ENCODE data around the gene FEZF2. TPM values are rescaled to one million over a fixed set of nuclear protein-coding genes. Genes with fewer than 3 reads are reported as not detected.

The FEZF2 gene
- polyA plus RNA-seq, 2 of the 4 experiments (the other 2 are of a cell fraction), result not detected

DNA sequence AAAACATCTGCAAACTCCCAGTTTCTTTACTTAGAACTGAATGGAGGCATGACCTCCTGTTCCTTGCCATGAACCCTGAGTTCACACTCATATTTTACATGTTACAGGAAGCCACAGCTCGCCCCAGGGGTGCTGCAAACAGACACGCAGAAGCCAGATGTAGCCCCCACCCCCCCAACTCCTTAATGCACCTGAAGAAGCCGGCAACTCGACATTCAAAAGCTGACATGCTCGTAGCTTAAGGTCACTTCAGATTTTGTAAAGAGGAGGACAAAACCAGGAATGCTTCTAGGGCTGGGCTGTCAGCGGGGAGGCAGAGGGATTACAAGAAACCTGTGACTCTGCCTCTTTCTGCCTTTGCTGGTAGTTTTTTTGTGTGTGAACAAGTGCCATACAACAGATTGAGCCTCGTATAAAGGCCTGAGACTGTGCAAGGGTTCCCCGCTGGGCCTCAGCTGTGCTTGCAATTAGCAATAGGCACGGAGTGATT is 42.0 kb upstream of the FEZF2 start:
- DNase-seq (ENCODE audit: low read depth in 1 of 2, low spot score in 1 of 2), result no peak
- CTCF ChIA-PET, result interaction anchor here (0.9 kb wide), 1 partner anchor 9 kb away, joined by 3 read pairs; no protein-coding TSS in a partner anchor
- no peaks in the 10 kb centered on the region for H3K4me1 ChIP-seq
- no peak for ATAC-seq
- 50% methylated on average over 6 of the region's 9 CpGs for WGBS (ENCODE audit: missing lambda C conversion rate)
- POLR2A ChIA-PET, result no interaction called here
- no peak overlapping the region for H3K4me2 ChIP-seq
- no peak overlapping the region for H3K27ac ChIP-seq
- no peak for TF ChIP-seq CHD4 (IDR thresholded peaks at IDR 0.05; ENCODE audit: borderline replicate concordance)
- TF ChIP-seq JUNB (IDR thresholded peaks at IDR 0.05), result no peak
- TF ChIP-seq KDM1A (IDR thresholded peaks at IDR 0.05; ENCODE audit: low read depth), result no peak
- no peak for TF ChIP-seq NPAS2 (CRISPR knock-in tag; IDR thresholded peaks at IDR 0.05; ENCODE audit: borderline replicate concordance)
- TF ChIP-seq EP300 (IDR thresholded peaks at IDR 0.05), result no peak
- TF ChIP-seq RNF2 (IDR thresholded peaks at IDR 0.05; ENCODE audit: borderline replicate concordance, low read depth), result no peak
- no peak for TF ChIP-seq RARB (CRISPR knock-in tag; IDR thresholded peaks at IDR 0.05)
- TF ChIP-seq HDAC2 (IDR thresholded peaks at IDR 0.05), result no peak
- no peaks in the 10 kb centered on the region for H3K9me3 ChIP-seq
- no peak for FAIRE-seq
- no peak overlapping the region for H3K4me3 ChIP-seq

DNA sequence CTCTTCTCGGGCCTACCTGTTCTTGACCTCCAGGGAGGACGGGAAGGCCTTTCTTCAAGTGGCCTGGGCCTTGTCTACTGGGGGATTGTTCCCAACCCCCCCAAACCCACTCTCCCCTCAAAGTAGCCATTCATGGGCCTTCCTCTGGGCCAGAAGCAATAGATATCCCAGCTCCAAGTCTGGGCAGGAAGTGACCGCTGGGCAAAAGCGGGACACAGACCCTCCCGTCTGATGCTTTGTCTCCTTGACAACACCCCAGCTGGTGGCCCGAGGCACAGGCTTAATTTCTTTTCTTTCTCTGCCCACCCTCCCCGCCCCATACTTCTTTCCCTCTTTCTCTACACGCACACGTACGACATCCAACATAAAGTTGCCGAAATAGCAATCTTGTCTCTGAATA is 41.4 kb upstream of the FEZF2 start:
- no peak for DNase-seq (ENCODE audit: low read depth in 1 of 2, low spot score in 1 of 2)
- no peak for FAIRE-seq
- Histone ChIP-seq H3K9me3 (no peaks in the 10 kb centered on the region), H3K4me2 (no peak overlapping the region), H3K4me1 (no peaks in the 10 kb centered on the region), H3K4me3 (no peak overlapping the region), H3K27ac (no peak overlapping the region)
- TF ChIP-seq, protein P1, sequence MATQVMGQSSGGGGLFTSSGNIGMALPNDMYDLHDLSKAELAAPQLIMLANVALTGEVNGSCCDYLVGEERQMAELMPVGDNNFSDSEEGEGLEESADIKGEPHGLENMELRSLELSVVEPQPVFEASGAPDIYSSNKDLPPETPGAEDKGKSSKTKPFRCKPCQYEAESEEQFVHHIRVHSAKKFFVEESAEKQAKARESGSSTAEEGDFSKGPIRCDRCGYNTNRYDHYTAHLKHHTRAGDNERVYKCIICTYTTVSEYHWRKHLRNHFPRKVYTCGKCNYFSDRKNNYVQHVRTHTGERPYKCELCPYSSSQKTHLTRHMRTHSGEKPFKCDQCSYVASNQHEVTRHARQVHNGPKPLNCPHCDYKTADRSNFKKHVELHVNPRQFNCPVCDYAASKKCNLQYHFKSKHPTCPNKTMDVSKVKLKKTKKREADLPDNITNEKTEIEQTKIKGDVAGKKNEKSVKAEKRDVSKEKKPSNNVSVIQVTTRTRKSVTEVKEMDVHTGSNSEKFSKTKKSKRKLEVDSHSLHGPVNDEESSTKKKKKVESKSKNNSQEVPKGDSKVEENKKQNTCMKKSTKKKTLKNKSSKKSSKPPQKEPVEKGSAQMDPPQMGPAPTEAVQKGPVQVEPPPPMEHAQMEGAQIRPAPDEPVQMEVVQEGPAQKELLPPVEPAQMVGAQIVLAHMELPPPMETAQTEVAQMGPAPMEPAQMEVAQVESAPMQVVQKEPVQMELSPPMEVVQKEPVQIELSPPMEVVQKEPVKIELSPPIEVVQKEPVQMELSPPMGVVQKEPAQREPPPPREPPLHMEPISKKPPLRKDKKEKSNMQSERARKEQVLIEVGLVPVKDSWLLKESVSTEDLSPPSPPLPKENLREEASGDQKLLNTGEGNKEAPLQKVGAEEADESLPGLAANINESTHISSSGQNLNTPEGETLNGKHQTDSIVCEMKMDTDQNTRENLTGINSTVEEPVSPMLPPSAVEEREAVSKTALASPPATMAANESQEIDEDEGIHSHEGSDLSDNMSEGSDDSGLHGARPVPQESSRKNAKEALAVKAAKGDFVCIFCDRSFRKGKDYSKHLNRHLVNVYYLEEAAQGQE (IDR thresholded peaks at IDR 0.05), result no peak
- no peak for TF ChIP-seq HOXB13 (CRISPR knock-in tag; IDR thresholded peaks at IDR 0.05; ENCODE audit: low read depth)
- TF ChIP-seq GATA3 (IDR thresholded peaks at IDR 0.05; ENCODE audit: borderline replicate concordance), result no peak
- no peak for TF ChIP-seq POLR2A (IDR thresholded peaks at IDR 0.05; ENCODE audit: low read length)
- TF ChIP-seq, protein P2, sequence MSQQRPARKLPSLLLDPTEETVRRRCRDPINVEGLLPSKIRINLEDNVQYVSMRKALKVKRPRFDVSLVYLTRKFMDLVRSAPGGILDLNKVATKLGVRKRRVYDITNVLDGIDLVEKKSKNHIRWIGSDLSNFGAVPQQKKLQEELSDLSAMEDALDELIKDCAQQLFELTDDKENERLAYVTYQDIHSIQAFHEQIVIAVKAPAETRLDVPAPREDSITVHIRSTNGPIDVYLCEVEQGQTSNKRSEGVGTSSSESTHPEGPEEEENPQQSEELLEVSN (IDR thresholded peaks at IDR 0.05; ENCODE audit: borderline replicate concordance, low read depth), result no peak
- no peak for TF ChIP-seq SMC3 (IDR thresholded peaks at IDR 0.05)
- no peak for TF ChIP-seq RCOR1 (IDR thresholded peaks at IDR 0.05; ENCODE audit: low read depth, low read length)
- no peak for TF ChIP-seq EHF (CRISPR knock-in tag; IDR thresholded peaks at IDR 0.05)
- TF ChIP-seq, protein P3, sequence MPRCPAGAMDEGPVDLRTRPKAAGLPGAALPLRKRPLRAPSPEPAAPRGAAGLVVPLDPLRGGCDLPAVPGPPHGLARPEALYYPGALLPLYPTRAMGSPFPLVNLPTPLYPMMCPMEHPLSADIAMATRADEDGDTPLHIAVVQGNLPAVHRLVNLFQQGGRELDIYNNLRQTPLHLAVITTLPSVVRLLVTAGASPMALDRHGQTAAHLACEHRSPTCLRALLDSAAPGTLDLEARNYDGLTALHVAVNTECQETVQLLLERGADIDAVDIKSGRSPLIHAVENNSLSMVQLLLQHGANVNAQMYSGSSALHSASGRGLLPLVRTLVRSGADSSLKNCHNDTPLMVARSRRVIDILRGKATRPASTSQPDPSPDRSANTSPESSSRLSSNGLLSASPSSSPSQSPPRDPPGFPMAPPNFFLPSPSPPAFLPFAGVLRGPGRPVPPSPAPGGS (IDR thresholded peaks at IDR 0.05), result no peak
- TF ChIP-seq MYC (IDR thresholded peaks at IDR 0.05; ENCODE audit: borderline replicate concordance, low read length), result no peak
- no peak for TF ChIP-seq TP53 (CRISPR knock-in tag; IDR thresholded peaks at IDR 0.05)
- no peak for TF ChIP-seq HOXB5 (CRISPR knock-in tag; IDR thresholded peaks at IDR 0.05)
- TF ChIP-seq CHD4 (IDR thresholded peaks at IDR 0.05; ENCODE audit: borderline replicate concordance), result no peak
- CTCF ChIA-PET, result no interaction called here
- POLR2A ChIA-PET, result no interaction called here
- ATAC-seq, result no peak
- 65% methylated on average over 10 of the region's 11 CpGs for WGBS (ENCODE audit: missing lambda C conversion rate)

DNA sequence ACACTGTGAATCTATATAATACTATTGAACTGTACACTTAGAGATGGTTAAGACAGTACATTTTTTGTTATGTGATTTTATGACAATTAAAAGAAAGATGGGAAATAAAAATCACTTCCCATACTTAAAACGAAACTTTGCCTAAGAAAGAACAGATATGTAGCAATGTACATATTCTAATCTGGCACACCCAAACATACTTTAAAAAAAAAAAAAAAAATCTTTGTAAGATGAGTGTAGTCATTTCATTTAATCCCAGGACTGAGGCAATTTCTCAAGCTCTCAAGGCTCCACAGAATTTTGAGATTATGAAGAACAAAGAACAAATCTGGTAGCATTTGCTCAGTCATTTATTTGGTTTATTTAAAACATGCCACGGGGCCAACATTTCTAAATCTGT is 40.3 kb upstream of the FEZF2 start:
- no peak for ATAC-seq
- no peak for DNase-seq (ENCODE audit: low read depth in 1 of 2, low spot score in 1 of 2)
- CTCF ChIA-PET, result no interaction called here
- no peak overlapping the region for H3K4me2 ChIP-seq
- POLR2A ChIA-PET, result no interaction called here
- no peaks in the 10 kb centered on the region for H3K9me3 ChIP-seq
- no peak overlapping the region for H3K4me3 ChIP-seq
- WGBS (ENCODE audit: missing lambda C conversion rate), result 6% methylated on average over 2 of the region's 2 CpGs
- H3K4me1 ChIP-seq, result no peaks in the 10 kb centered on the region
- no peak for FAIRE-seq
- H3K27ac ChIP-seq, result no peak overlapping the region
- TF ChIP-seq MYC (IDR thresholded peaks at IDR 0.05; ENCODE audit: borderline replicate concordance, low read length) (no peak), FOXS1 (CRISPR knock-in tag; IDR thresholded peaks at IDR 0.05) (no peak), NFE2L2 (conservative IDR thresholded peaks at IDR 0.05; ENCODE audit: low read length) (no peak), CHD4 (IDR thresholded peaks at IDR 0.05; ENCODE audit: borderline replicate concordance) (no peak), NR3C1 (IDR thresholded peaks at IDR 0.05) (no peak), MAFK (IDR thresholded peaks at IDR 0.05; ENCODE audit: partially characterized antibody) (no peak), FOSL2 (IDR thresholded peaks at IDR 0.05) (no peak), FOSL2 (CRISPR knock-in tag; IDR thresholded peaks at IDR 0.05) (no peak), SMC3 (IDR thresholded peaks at IDR 0.05) (no peak), ZSCAN20 (CRISPR knock-in tag; IDR thresholded peaks at IDR 0.05) (no peak)
- TF ChIP-seq, protein P4, sequence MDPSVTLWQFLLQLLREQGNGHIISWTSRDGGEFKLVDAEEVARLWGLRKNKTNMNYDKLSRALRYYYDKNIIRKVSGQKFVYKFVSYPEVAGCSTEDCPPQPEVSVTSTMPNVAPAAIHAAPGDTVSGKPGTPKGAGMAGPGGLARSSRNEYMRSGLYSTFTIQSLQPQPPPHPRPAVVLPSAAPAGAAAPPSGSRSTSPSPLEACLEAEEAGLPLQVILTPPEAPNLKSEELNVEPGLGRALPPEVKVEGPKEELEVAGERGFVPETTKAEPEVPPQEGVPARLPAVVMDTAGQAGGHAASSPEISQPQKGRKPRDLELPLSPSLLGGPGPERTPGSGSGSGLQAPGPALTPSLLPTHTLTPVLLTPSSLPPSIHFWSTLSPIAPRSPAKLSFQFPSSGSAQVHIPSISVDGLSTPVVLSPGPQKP (IDR thresholded peaks at IDR 0.05; ENCODE audit: low read depth, low read length), result no peak
- TF ChIP-seq, protein P3 (IDR thresholded peaks at IDR 0.05), result no peak
- TF ChIP-seq, protein P2 (IDR thresholded peaks at IDR 0.05; ENCODE audit: borderline replicate concordance, low read depth), result no peak

All from A549 (cell line).